H9 (cell line): ENCODE data around the gene SPRTN. TPM values are rescaled to one million over a fixed set of nuclear protein-coding genes. Genes with fewer than 3 reads are reported as not detected.

Experiments used
- DNase-seq: peaks from one replicate; pipeline ENCODE4 v3.0.0-alpha.2; 2017
- H2AFZ ChIP-seq: one replicate; pipeline ENCODE4 v1.6.1; 2013; ENCODE audit warnings: mild to moderate bottlenecking, low read length, control low read depth, moderate library complexity
- H2AK5ac ChIP-seq: 2 replicates; pipeline ENCODE4 v1.6.1; 2013; ENCODE audit warnings: low read length, control low read depth, mixed read lengths; ENCODE audit not compliant: insufficient read length
- H2BK120ac ChIP-seq: one replicate; pipeline ENCODE4 v1.6.1; 2013; ENCODE audit warnings: low read depth, mild to moderate bottlenecking, low read length, control low read depth, inconsistent platforms; ENCODE audit not compliant: poor library complexity, severe bottlenecking
- H2BK12ac ChIP-seq: 2 replicates; pipeline ENCODE4 v1.6.1; 2013; ENCODE audit warnings: low read length, control low read depth, mixed read lengths, low read depth; ENCODE audit not compliant: insufficient read length
- H2BK15ac ChIP-seq: 2 replicates; pipeline ENCODE4 v1.6.1; 2013; ENCODE audit warnings: low read depth, low read length, control low read depth
- H2BK20ac ChIP-seq: one replicate; pipeline ENCODE4 v1.6.1; 2013; ENCODE audit warnings: low read depth, mild to moderate bottlenecking, low read length, control low read depth, inconsistent platforms; ENCODE audit not compliant: poor library complexity, severe bottlenecking
- H2BK5ac ChIP-seq: 2 replicates; pipeline ENCODE4 v1.6.1; 2013; ENCODE audit warnings: low read length, control low read depth, mixed read lengths; ENCODE audit not compliant: insufficient read length
- H3K14ac ChIP-seq: 2 replicates; pipeline ENCODE4 v1.6.1; 2013; ENCODE audit warnings: low read length, control low read depth; ENCODE audit not compliant: insufficient read depth
- H3K18ac ChIP-seq: 2 replicates; pipeline ENCODE4 v1.6.1; 2013; ENCODE audit warnings: low read depth, mild to moderate bottlenecking, mixed read lengths, low read length, control low read depth; ENCODE audit not compliant: insufficient read length
- H3K23ac ChIP-seq: 2 replicates; pipeline ENCODE4 v1.6.1; 2013; ENCODE audit warnings: low read length, control low read depth, mixed read lengths, low read depth; ENCODE audit not compliant: insufficient read length
- H3K23me2 ChIP-seq: 2 replicates; pipeline ENCODE4 v1.6.1; 2013; ENCODE audit warnings: low read depth, mild to moderate bottlenecking, mixed read lengths, low read length, control low read depth; ENCODE audit not compliant: insufficient read length, poor library complexity, severe bottlenecking
- H3K27ac ChIP-seq: 2 replicates; pipeline ENCODE4 v1.5.1; 2013; ENCODE audit warnings: low read length, control low read depth, mixed read lengths, low read depth; ENCODE audit not compliant: insufficient read length
- H3K27me3 ChIP-seq: 2 replicates; pipeline ENCODE4 v1.6.1; 2013; ENCODE audit warnings: low read length, control low read depth, inconsistent platforms; ENCODE audit not compliant: insufficient read depth
- H3K4ac ChIP-seq: 2 replicates; pipeline ENCODE4 v1.6.1; 2013; ENCODE audit warnings: low read depth, mild to moderate bottlenecking, control low read depth, inconsistent platforms, low read length, moderate library complexity
- H3K4me1 ChIP-seq: 2 replicates; pipeline ENCODE4 v1.6.1; 2013; ENCODE audit warnings: low read length, control low read depth, inconsistent platforms; ENCODE audit not compliant: insufficient read depth
- H3K4me2 ChIP-seq: 2 replicates; pipeline ENCODE4 v1.6.1; 2013; ENCODE audit warnings: low read length, control low read depth, mixed read lengths; ENCODE audit not compliant: insufficient read length, insufficient read depth
- H3K56ac ChIP-seq: 2 replicates; pipeline ENCODE4 v1.6.1; 2013; ENCODE audit warnings: low read depth, mild to moderate bottlenecking, mixed read lengths, low read length, control low read depth; ENCODE audit not compliant: insufficient read length
- H3K79me1 ChIP-seq: 2 replicates; pipeline ENCODE4 v1.6.1; 2013; ENCODE audit warnings: low read depth, mild to moderate bottlenecking, moderate library complexity, low read length, control low read depth, inconsistent platforms; ENCODE audit not compliant: insufficient read depth, poor library complexity, severe bottlenecking
- H3K79me2 ChIP-seq: 2 replicates; pipeline ENCODE4 v1.6.1; 2013; ENCODE audit warnings: low read length, control low read depth, inconsistent platforms; ENCODE audit not compliant: insufficient read depth
- H3K9ac ChIP-seq: 2 replicates; pipeline ENCODE4 v1.6.1; 2013; ENCODE audit warnings: low read length, control low read depth, mixed read lengths; ENCODE audit not compliant: insufficient read length; ENCODE audit errors: extremely low read depth
- H3K9me3 ChIP-seq: one replicate; pipeline ENCODE4 v1.6.1; 2013; ENCODE audit warnings: low read depth, low read length, inconsistent platforms; ENCODE audit not compliant: control insufficient read depth
- H3T11ph ChIP-seq: one replicate; pipeline ENCODE4 v1.6.1; 2013; ENCODE audit warnings: mild to moderate bottlenecking, low read length, control low read depth, inconsistent platforms
- H4K20me1 ChIP-seq: one replicate; pipeline ENCODE4 v1.6.1; 2013; ENCODE audit not compliant: control insufficient read depth, insufficient read length, insufficient read depth
- H4K5ac ChIP-seq: 2 replicates; pipeline ENCODE4 v1.6.1; 2013; ENCODE audit warnings: low read depth, mild to moderate bottlenecking, mixed read lengths, low read length, control low read depth; ENCODE audit not compliant: insufficient read length
- H4K8ac ChIP-seq: replicated peaks from 2 replicates; pipeline ENCODE4 v1.6.1; 2013; ENCODE audit warnings: low read length, control low read depth, mixed read lengths, low read depth; ENCODE audit not compliant: insufficient read length
- H4K91ac ChIP-seq: 2 replicates; pipeline ENCODE4 v1.6.1; 2013; ENCODE audit warnings: low read depth, mild to moderate bottlenecking, moderate library complexity, mixed read lengths, low read length, control low read depth; ENCODE audit not compliant: insufficient read length
- H3K27ac Mint-ChIP-seq, 3 experiments: 2 replicates in 2 of 3; 3 replicates in 1 of 3; pipeline ENCODE4 v1.8.0; 2020 to 2021; ENCODE audit warnings: mixed read lengths in 3 of 3, mild to moderate bottlenecking in 1 of 3, moderate library complexity in 1 of 3
- H3K27me3 Mint-ChIP-seq: 2 replicates; pipeline ENCODE4 v1.8.0; 2021; ENCODE audit warnings: low read depth, mild to moderate bottlenecking, moderate library complexity, mixed read lengths
- H3K36me3 Mint-ChIP-seq, 3 experiments: 2 replicates in 2 of 3; 3 replicates in 1 of 3; pipeline ENCODE4 v1.8.0; 2020 to 2021; ENCODE audit warnings: low read depth in 3 of 3, mixed read lengths in 3 of 3; ENCODE audit not compliant: insufficient read depth in 1 of 3
- H3K4me1 Mint-ChIP-seq, 2 experiments: 2 replicates each; pipeline ENCODE4 v1.8.0; 2020; ENCODE audit warnings: mixed read lengths in 2 of 2
- H3K4me3 Mint-ChIP-seq, 2 experiments: 2 replicates in 1 of 2; 3 replicates in 1 of 2; pipeline ENCODE4 v1.8.0; 2020 to 2021; ENCODE audit warnings: mild to moderate bottlenecking in 2 of 2, mixed read lengths in 2 of 2, moderate library complexity in 1 of 2
- H3K9me3 Mint-ChIP-seq, 2 experiments: 2 replicates in 1 of 2; 3 replicates in 1 of 2; pipeline ENCODE4 v1.8.0; 2020; ENCODE audit warnings: mild to moderate bottlenecking in 2 of 2, mixed read lengths in 2 of 2, moderate library complexity in 1 of 2
- CTCF ChIP-seq: fragments of 200-600 bp; sonication (generic); conservative IDR thresholded peaks from 3 replicates; pipeline ENCODE4 v1.8.0; 2021; ENCODE audit warnings: antibody characterized with exemption, mild to moderate bottlenecking
- WGBS: extraction: QIAGEN DNeasy Blood & Tissue Kit; methylation state at CpG from one replicate; pipeline ENCODE4 v1.1.7; 2013; ENCODE audit warnings: missing lambda C conversion rate, low lambda C conversion rate, mixed read lengths; ENCODE audit not compliant: insufficient read length; ENCODE audit errors: extremely low coverage; 5-methylcytosine and 5-hydroxymethylcytosine counted together
- total RNA-seq: library from RNA; stranded (reverse); gene quantifications from 2 replicates; pipeline ENCODE4 v1.2.1, GENCODE V29; 2021

Gene SPRTN
- total RNA-seq, 1 experiment from 2014 or later, result 14.8 TPM

GRCh38 chr1:231319080-231319479 lies 19.0 kb upstream of the SPRTN start:
- Histone ChIP-seq H4K5ac (no peak overlapping the region), H3K4ac (no peak overlapping the region), H2AFZ (no peak overlapping the region), H3K18ac (no peak overlapping the region), H2BK12ac (no peak overlapping the region), H3K27me3 (no peaks in the 10 kb centered on the region), H2AK5ac (no peak overlapping the region), H3K79me1 (no peaks in the 10 kb centered on the region), H3K27ac (no peak overlapping the region), H3K56ac (no peak overlapping the region), H2BK5ac (no peak overlapping the region), H3K4me1 (no peaks in the 10 kb centered on the region), H3K9ac (no peak overlapping the region), H3K23me2 (no peaks in the 10 kb centered on the region), H3K23ac (no peak overlapping the region), H2BK15ac (no peak overlapping the region), H3K4me2 (no peak overlapping the region), H3K9me3 (no peaks in the 10 kb centered on the region), H4K20me1 (no peaks in the 10 kb centered on the region), H3T11ph (no peak overlapping the region), H2BK20ac (no peak overlapping the region), H4K8ac (no peak overlapping the region), H4K91ac (no peak overlapping the region), H2BK120ac (no peak overlapping the region), H3K14ac (no peak overlapping the region), H3K79me2 (no peaks in the 10 kb centered on the region)
- TF ChIP-seq CTCF, result no peak
- no peaks in the 10 kb centered on the region for H3K9me3 Mint-ChIP-seq
- no peak for DNase-seq
- H3K36me3 Mint-ChIP-seq, result no peaks in the 10 kb centered on the region
- no peak overlapping the region; a peak in 1 of 7 replicates for H3K27ac Mint-ChIP-seq
- no peaks in the 10 kb centered on the region; the same call in 1 of the 2 replicates for H3K27me3 Mint-ChIP-seq
- peaks cover 3% of the 10 kb centered on the region in 2 experiments; a peak in 3 of 4 replicates for H3K4me1 Mint-ChIP-seq
- WGBS, result no CpG with 5 or more reads among the region's 9 CpGs
- H3K4me3 Mint-ChIP-seq, result no peak overlapping the region
